GM12878 (cell line): ENCODE results near the gene MKRN2. TPM values are rescaled to one million over a fixed set of nuclear protein-coding genes. Genes with fewer than 3 reads are reported as not detected.

Experiments
- ATAC-seq: fragments of 200-7000 bp; cut with Tn5 transposase; 3 replicates; pipeline ENCODE4 v1.9.1; 2020; ENCODE audit warnings: mild to moderate bottlenecking, moderate library complexity
- BruUV-seq: library from RNA; stranded (reverse); fragments of 400-500 nt; replicated peaks from 2 replicates; lab custom pipeline; 2021; lab: Mats Ljungman, UMichigan
- CTCF ChIA-PET: fragments of 300-600 bp; sonication (Branson Sonifier 250); formaldehyde crosslinking; extraction: SDS; loops from one replicate; lab custom pipeline; 2021; ENCODE audit warnings: inconsistent platforms; lab: Yijun Ruan, JAX
- POLR2A ChIA-PET: fragments of 350-600 bp; formaldehyde crosslinking; extraction: SDS; loops from one replicate; lab custom pipeline; 2021; ENCODE audit warnings: inconsistent platforms; lab: Charles Lee
- RAD21 ChIA-PET: fragments of 300-600 bp; sonication (Branson Sonifier 250); formaldehyde crosslinking; loops from one replicate; lab custom pipeline; 2023; ENCODE audit warnings: antibody characterized with exemption; ENCODE audit not compliant: unreplicated experiment; lab: Charles Lee
- SMC1A ChIA-PET: fragments of 300-600 bp; sonication (Branson Sonifier 250); formaldehyde crosslinking; loops from one replicate; lab custom pipeline; 2023; ENCODE audit not compliant: unreplicated experiment, uncharacterized antibody; lab: Charles Lee
- DNase-seq: peaks from one replicate; pipeline ENCODE4 v3.0.0-alpha.2; 2011; ENCODE audit warnings: low read depth, low spot score
- FAIRE-seq: peaks from 3 replicates; lab custom pipeline; 2011; peaks lifted over from hg19 to GRCh38; lab: Jason Lieb, UNC
- H2AFZ ChIP-seq: 2 replicates; pipeline ENCODE4 v1.6.0; 2011; ENCODE audit warnings: low read depth, low read length, control low read depth; ENCODE audit not compliant: control insufficient read depth
- H3K27ac ChIP-seq: 2 replicates; pipeline ENCODE4 v1.5.1; 2011; ENCODE audit warnings: control low read depth; ENCODE audit not compliant: control insufficient read depth, insufficient read depth
- H3K27me3 ChIP-seq, 2 experiments: replicated peaks in 1 of 2; 2 replicates each; pipeline versions ENCODE4 v1.6.0 to v1.6.1; 2011; ENCODE audit warnings: low read length in 1 of 2; ENCODE audit not compliant: control insufficient read depth in 2 of 2, insufficient read depth in 2 of 2
- H3K36me3 ChIP-seq, 2 experiments: 2 replicates each; pipeline ENCODE4 v1.5.1; 2011; ENCODE audit warnings: low read length in 1 of 2; ENCODE audit not compliant: control insufficient read depth in 2 of 2, insufficient read depth in 2 of 2
- H3K4me1 ChIP-seq: 2 replicates; pipeline ENCODE4 v1.6.1; 2011; ENCODE audit warnings: mild to moderate bottlenecking, low read length, moderate library complexity, mixed read lengths; ENCODE audit not compliant: control insufficient read depth, insufficient read depth
- H3K4me2 ChIP-seq: 2 replicates; pipeline ENCODE4 v1.6.0; 2011; ENCODE audit warnings: control low read depth; ENCODE audit not compliant: control insufficient read depth, insufficient read depth
- H3K4me3 ChIP-seq: fragments of 200-600 bp; sonication (generic); 2 replicates; pipeline ENCODE4 v1.5.1; 2016
- H3K79me2 ChIP-seq: 2 replicates; pipeline ENCODE4 v1.6.0; 2011; ENCODE audit warnings: low read length; ENCODE audit not compliant: control insufficient read depth, insufficient read depth
- H3K9ac ChIP-seq: 2 replicates; pipeline ENCODE4 v1.8.0; 2011; ENCODE audit warnings: low read length, control low read depth, mixed read lengths; ENCODE audit not compliant: control insufficient read depth, insufficient read depth
- H3K9me3 ChIP-seq: replicated peaks from 3 replicates; pipeline ENCODE4 v1.5.1; 2011; ENCODE audit warnings: mild to moderate bottlenecking, low read length; ENCODE audit not compliant: control insufficient read depth, insufficient read depth
- H4K20me1 ChIP-seq: 2 replicates; pipeline ENCODE4 v1.6.0; 2011; ENCODE audit not compliant: control insufficient read depth, insufficient read depth
- ATF7 ChIP-seq: fragments of 450-650 bp; IDR thresholded peaks from 2 replicates; pipeline ENCODE4 v1.6.1; 2016; ENCODE audit warnings: low read depth, mild to moderate bottlenecking
- CTCF ChIP-seq, 3 experiments: IDR thresholded peaks in 2 of 3; conservative IDR thresholded peaks in 1 of 3; 2 replicates each; pipeline ENCODE4 v1.5.1; 2011; ENCODE audit warnings: low read depth in 3 of 3, low read length in 3 of 3, mild to moderate bottlenecking in 3 of 3, control low read depth in 2 of 3, moderate library complexity in 2 of 3, inconsistent platforms in 1 of 3, mixed read lengths in 1 of 3; ENCODE audit not compliant: control insufficient read depth in 2 of 3, insufficient read depth in 1 of 3; ENCODE audit errors: extremely low read depth in 1 of 3
- FOXM1 ChIP-seq: IDR thresholded peaks from 2 replicates; pipeline ENCODE4 v1.6.1; 2012; ENCODE audit warnings: low read depth, mild to moderate bottlenecking, inconsistent platforms, low read length, moderate library complexity
- MAX ChIP-seq: IDR thresholded peaks from 2 replicates; pipeline ENCODE4 v1.6.1; 2012; ENCODE audit warnings: low read depth, low read length, improper control_type of control experiment
- MXI1 ChIP-seq: fragments of 150-350 bp; IDR thresholded peaks from 2 replicates; pipeline ENCODE4 v1.6.1; 2011; ENCODE audit warnings: low read depth, mild to moderate bottlenecking, inconsistent platforms, low read length, improper control_type of control experiment
- NFYB ChIP-seq: IDR thresholded peaks from 2 replicates; pipeline ENCODE4 v1.6.1; 2011; ENCODE audit warnings: low read depth, mild to moderate bottlenecking, low read length, improper control_type of control experiment, moderate library complexity; ENCODE audit not compliant: insufficient read depth
- NR2C2 ChIP-seq: IDR thresholded peaks from 2 replicates; pipeline ENCODE4 v1.6.1; 2011; ENCODE audit warnings: borderline replicate concordance, low read depth; ENCODE audit not compliant: control insufficient read depth, insufficient read length
- PML ChIP-seq: IDR thresholded peaks from 2 replicates; pipeline ENCODE4 v1.6.1; 2012; ENCODE audit warnings: low read length, inconsistent platforms
- RELB ChIP-seq: fragments of 450-650 bp; IDR thresholded peaks from 2 replicates; pipeline ENCODE4 v1.6.1; 2017; ENCODE audit warnings: low read depth, mild to moderate bottlenecking, moderate library complexity
- SREBF1 ChIP-seq: IDR thresholded peaks from 2 replicates; pipeline ENCODE4 v1.6.1; 2012; ENCODE audit warnings: mild to moderate bottlenecking, low read length
- STAT1 ChIP-seq: fragments of 450-650 bp; conservative IDR thresholded peaks from 2 replicates; pipeline ENCODE4 v1.6.1; 2014; ENCODE audit warnings: antibody characterized with exemption, mild to moderate bottlenecking
- USF1 ChIP-seq: IDR thresholded peaks from 2 replicates; pipeline ENCODE4 v1.6.1; 2011; ENCODE audit warnings: borderline replicate concordance, low read depth, mild to moderate bottlenecking, moderate library complexity, mixed read lengths, low read length; ENCODE audit not compliant: insufficient read depth; ENCODE audit errors: extremely low read length
- ZNF217 ChIP-seq: fragments of 450-650 bp; IDR thresholded peaks from 2 replicates; pipeline ENCODE4 v1.6.1; 2017; ENCODE audit warnings: antibody characterized with exemption, mild to moderate bottlenecking
- WGBS: methylation state at CpG from one replicate; pipeline ENCODE4 v1.1.6; 2016; ENCODE audit warnings: low lambda C conversion rate; ENCODE audit not compliant: insufficient replicate concordance, insufficient coverage; ENCODE audit errors: missing lambda C conversion rate; 5-methylcytosine and 5-hydroxymethylcytosine counted together
- in situ Hi-C: fragments of 300-500 bp; cut with MboI; formaldehyde crosslinking; loops from 9 replicates; pipeline ENCODE4 v1.14.3; 2018; ENCODE audit warnings: mixed read lengths
- intact Hi-C: fragments of 100-400 bp; cut with micrococcal nuclease; formaldehyde crosslinking; loops from one replicate; pipeline ENCODE4 v1.14.2; 2022; ENCODE audit not compliant: unreplicated experiment
- polyA plus RNA-seq, 11 experiments: library from polyadenylated mRNA; depleted of rRNA in 4 of 11; unstranded in 6 of 11; stranded (reverse) in 5 of 11; fragments of >200 nt; fragmentation: Nextera tagmentation in 4 of 11; fragmentation: Illumina TruSeq in 1 of 11; extraction: Ambion mirVana in 4 of 11; extraction: Trizol in 1 of 11; gene quantifications; 1 replicate in 1 of 11; 2 replicates in 10 of 11; pipeline versions ENCODE4 v1.2.1 to v1.2.3, GENCODE V29; 2011 to 2016; ENCODE audit warnings: inconsistent platforms in 2 of 11, missing spikeins in 2 of 11, low read depth in 1 of 11
- total RNA-seq, 4 experiments: library from RNA; depleted of rRNA in 3 of 4; stranded (reverse); fragments of >200 nt in 3 of 4; fragmentation: Illumina TruSeq in 1 of 4; extraction: Trizol in 1 of 4; gene quantifications; 2 replicates each; pipeline versions ENCODE4 v1.2.1 to v1.2.3, GENCODE V29; 2013 to 2021

MKRN2 gene
- total and polyA plus RNA-seq, 10 of the 15 experiments (the other 5 are each of a cell fraction or from before 2014, with no cell fraction given) = 15.4 to 40.7 (median 34.4) TPM

GRCh38 chr3:12577379-12577778 lies 20.5 kb downstream of the MKRN2 start (continued):
- no peak for TF ChIP-seq USF1
- no peak for TF ChIP-seq SREBF1
- no peak for TF ChIP-seq RELB
- TF ChIP-seq STAT1 = no peak
- TF ChIP-seq ZNF217 = no peak
- no peak for TF ChIP-seq PML
- TF ChIP-seq FOXM1 = no peak
- no peak for TF ChIP-seq NFYB
- no peak for TF ChIP-seq NR2C2
- no peak for TF ChIP-seq MAX

GRCh38 chr3:12578742-12579141 lies 21.9 kb downstream of the MKRN2 start:
- H3K79me2 ChIP-seq = no peaks in the 10 kb centered on the region
- no peaks in the 10 kb centered on the region for H4K20me1 ChIP-seq
- H3K9ac ChIP-seq = no peak overlapping the region
- no peaks in the 10 kb centered on the region for H3K27me3 ChIP-seq
- no peak overlapping the region for H3K27ac ChIP-seq
- ATAC-seq = no peak
- no peak overlapping the region for H3K4me2 ChIP-seq
- POLR2A ChIA-PET = interaction anchor here (0.6 to 1.0 kb wide), 3 partner anchors 9 to 308 kb away, joined by 3 to 13 read pairs (median 4); no protein-coding TSS in a partner anchor
- no peaks in the 10 kb centered on the region; the same call in 2 of the 3 replicates for H3K9me3 ChIP-seq
- H3K4me1 ChIP-seq = no peaks in the 10 kb centered on the region
- in situ Hi-C loops (no loop called here), intact Hi-C loops (no loop called here)
- DNase-seq = no peak
- peaks cover 26 to 65% of the 10 kb centered on the region in 2 experiments for H3K36me3 ChIP-seq
- SMC1A ChIA-PET = interaction anchor here (0.7 to 0.9 kb wide), 3 partner anchors 18 to 85 kb away, joined by 3 to 4 read pairs (median 4); partner anchors contain the start of gene RAF1
- no peak overlapping the region for H3K4me3 ChIP-seq
- no peak overlapping the region for H2AFZ ChIP-seq
- no peak for FAIRE-seq
- TF ChIP-seq CTCF (IDR thresholded peaks at IDR 0.05 in 2 of 3, conservative IDR thresholded peaks at IDR 0.05 in 1 of 3; ENCODE audit: control insufficient read depth in 2 of 3, extremely low read depth in 1 of 3, insufficient read depth in 1 of 3, low read depth in 3 of 3, low read length in 3 of 3) (0 out of 6 replicates have a peak, but pooled peaks of 2 of the 3 experiments have one; percentile 8 to 12), MXI1 (no peak), ATF7 (no peak)
- CTCF ChIA-PET = interaction anchor here (0.7 to 1.5 kb wide), 7 partner anchors 9 to 176 kb away, joined by 3 to 7 read pairs (median 3); no protein-coding TSS in a partner anchor
- 30% methylated on average over 2 of the region's 2 CpGs for WGBS
- RAD21 ChIA-PET = interaction anchor here (0.6 to 1.5 kb wide), 3 partner anchors 11 to 95 kb away, joined by 3 to 4 read pairs (median 3); partner anchors contain the start of gene TSEN2
- BruUV-seq = no TSS peak
